Adrenal gland (tissue), 12 donors: ENCODE results near the gene TFPI. TPM values are rescaled to one million over a fixed set of nuclear protein-coding genes. Genes with fewer than 3 reads are reported as not detected.

ENCODE experiments used
- DNase-seq, 7 donors: peaks; one replicate each; pipeline ENCODE4 v3.0.0-alpha.2; 2019 to 2020
- H3K27ac ChIP-seq, 5 donors: fragments of 200-600 bp; sonication (generic) in 4 of 5; 1 replicate in 3 of 5; 2 replicates in 2 of 5; pipeline versions ENCODE4 v1.5.1 to v1.8.0; 2016 to 2020; ENCODE audit warnings: mild to moderate bottlenecking in 1 of 5
- H3K27me3 ChIP-seq: fragments of 200-600 bp; 2 replicates; pipeline ENCODE4 v1.8.0; 2021
- H3K36me3 ChIP-seq, 2 donors: fragments of 200-600 bp; replicated peaks in 1 of 2; 1 replicate in 1 of 2; 2 replicates in 1 of 2; pipeline versions ENCODE4 v1.5.1 to v1.8.0; 2018 to 2022
- H3K4me1 ChIP-seq, 2 donors: fragments of 200-600 bp; replicated peaks in 1 of 2; 1 replicate in 1 of 2; 2 replicates in 1 of 2; pipeline versions ENCODE4 v1.5.1 to v1.8.0; 2018 to 2021
- H3K4me3 ChIP-seq, 4 donors: fragments of 200-600 bp; sonication (generic) in 3 of 4; one replicate each; pipeline ENCODE4 v1.5.1; 2016 to 2018
- H3K9me3 ChIP-seq, 3 donors: fragments of 200-600 bp; sonication (generic) in 1 of 3; replicated peaks in 1 of 3; 1 replicate in 2 of 3; 2 replicates in 1 of 3; pipeline versions ENCODE4 v1.5.1 to v1.8.0; 2016 to 2021
- POLR2A ChIP-seq, 2 donors: fragments of 450-650 bp; IDR thresholded peaks; one replicate each; pipeline ENCODE4 v1.6.1; 2017; ENCODE audit warnings: antibody characterized with exemption in 2 of 2, mild to moderate bottlenecking in 2 of 2, moderate library complexity in 1 of 2
- WGBS, 4 donors: extraction: QIAGEN DNeasy Blood & Tissue Kit in 2 of 4; methylation state at CpG; one replicate each; pipeline versions ENCODE4 v1.1.5 to v1.1.7; 2013 to 2017; 5-methylcytosine and 5-hydroxymethylcytosine counted together
- intact Hi-C, 2 donors: fragments of 100-400 bp; cut with DNase I; formaldehyde crosslinking; loops; one replicate each; pipeline versions ENCODE4 v1.14.1 to v1.15.0; 2022 to 2023
- polyA plus RNA-seq, 3 donors: library from polyadenylated mRNA; stranded (reverse); fragments of 200-250 nt in 2 of 3; fragments of 350-450 nt in 1 of 3; fragmentation: Illumina TruSeq in 1 of 3; extraction: RNeasy Lipid Tissue Mini Kit (QIAGEN cat#74804) in 1 of 3; gene quantifications; one replicate each; pipeline ENCODE4 v1.2.3, GENCODE V29; 2013 to 2014
- total RNA-seq, 9 donors: library from RNA; depleted of rRNA in 4 of 9; stranded (reverse); fragments of >200 nt in 4 of 9; fragments of 120-200 nt in 1 of 9; fragmentation: NEBNext Ultra II Directional in 1 of 9; extraction: Animal tissue kit (Norgen Biotek cat#: 25700) in 1 of 9; gene quantifications; one replicate each; pipeline versions ENCODE4 v1.1.0 to v1.2.4, GENCODE V29; 2013 to 2023
- TF ChIP-seq, protein P1 (sequence below), 6 experiments: fragments of 450-650 bp in 4 of 6; fragments of 200-600 bp in 2 of 6; sonication (generic) in 1 of 6; IDR thresholded peaks; 1 replicate in 5 of 6; 2 replicates in 1 of 6; pipeline versions ENCODE4 v1.5.1 to v1.8.0; 2016 to 2021; ENCODE audit warnings: antibody characterized with exemption in 6 of 6, mild to moderate bottlenecking in 2 of 6, moderate library complexity in 1 of 6
- donor health status: healthy with polysubstance abuse.
- donor health status: Bipolar disorder and iron deficiency.
- donor health status: DM: yes; HTN: yes; CAD: no.
- donor health status: DM: no; HTN: no; CAD: no.
- donor health status: DM: no; HTN: no; CAD: no.
- donor health status: DM: yes; HTN: yes; CAD: no.

The TFPI gene
- total and polyA plus RNA-seq, 12 donors: 19.7 to 104 (median 33.9) TPM

DNA sequence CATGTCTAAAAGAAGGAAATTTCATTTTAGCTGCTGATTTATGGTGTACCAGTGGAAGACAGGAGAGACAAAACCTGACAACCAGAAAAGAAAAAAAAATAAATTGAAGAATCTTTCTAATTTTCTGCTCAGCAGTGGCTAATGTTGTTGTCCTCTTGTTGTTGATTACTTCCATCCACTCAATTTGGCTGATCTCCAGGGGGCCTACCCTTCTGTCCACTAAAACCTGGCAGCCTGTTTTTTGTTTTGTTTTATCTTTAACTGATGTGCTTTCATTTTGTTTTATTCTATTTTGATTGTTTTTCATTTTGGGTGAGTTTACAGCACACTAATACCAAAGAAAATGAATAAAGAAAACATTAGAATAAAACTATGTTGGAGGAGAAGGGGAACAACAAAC, 27.4 kb downstream of the TFPI start:
- TF ChIP-seq, protein P1, sequence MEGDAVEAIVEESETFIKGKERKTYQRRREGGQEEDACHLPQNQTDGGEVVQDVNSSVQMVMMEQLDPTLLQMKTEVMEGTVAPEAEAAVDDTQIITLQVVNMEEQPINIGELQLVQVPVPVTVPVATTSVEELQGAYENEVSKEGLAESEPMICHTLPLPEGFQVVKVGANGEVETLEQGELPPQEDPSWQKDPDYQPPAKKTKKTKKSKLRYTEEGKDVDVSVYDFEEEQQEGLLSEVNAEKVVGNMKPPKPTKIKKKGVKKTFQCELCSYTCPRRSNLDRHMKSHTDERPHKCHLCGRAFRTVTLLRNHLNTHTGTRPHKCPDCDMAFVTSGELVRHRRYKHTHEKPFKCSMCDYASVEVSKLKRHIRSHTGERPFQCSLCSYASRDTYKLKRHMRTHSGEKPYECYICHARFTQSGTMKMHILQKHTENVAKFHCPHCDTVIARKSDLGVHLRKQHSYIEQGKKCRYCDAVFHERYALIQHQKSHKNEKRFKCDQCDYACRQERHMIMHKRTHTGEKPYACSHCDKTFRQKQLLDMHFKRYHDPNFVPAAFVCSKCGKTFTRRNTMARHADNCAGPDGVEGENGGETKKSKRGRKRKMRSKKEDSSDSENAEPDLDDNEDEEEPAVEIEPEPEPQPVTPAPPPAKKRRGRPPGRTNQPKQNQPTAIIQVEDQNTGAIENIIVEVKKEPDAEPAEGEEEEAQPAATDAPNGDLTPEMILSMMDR (IDR thresholded peaks at IDR 0.05): no peak
- TF ChIP-seq POLR2A (IDR thresholded peaks at IDR 0.05): no peak
- H3K27ac ChIP-seq: no peak overlapping the region
- no peak overlapping the region for H3K4me3 ChIP-seq
- no peaks in the 10 kb centered on the region for H3K27me3 ChIP-seq
- intact Hi-C loops: no loop called here
- no peaks in the 10 kb centered on the region for H3K4me1 ChIP-seq
- DNase-seq: no peak
- no peaks in the 10 kb centered on the region for H3K9me3 ChIP-seq
- H3K36me3 ChIP-seq: no peaks in the 10 kb centered on the region

DNA sequence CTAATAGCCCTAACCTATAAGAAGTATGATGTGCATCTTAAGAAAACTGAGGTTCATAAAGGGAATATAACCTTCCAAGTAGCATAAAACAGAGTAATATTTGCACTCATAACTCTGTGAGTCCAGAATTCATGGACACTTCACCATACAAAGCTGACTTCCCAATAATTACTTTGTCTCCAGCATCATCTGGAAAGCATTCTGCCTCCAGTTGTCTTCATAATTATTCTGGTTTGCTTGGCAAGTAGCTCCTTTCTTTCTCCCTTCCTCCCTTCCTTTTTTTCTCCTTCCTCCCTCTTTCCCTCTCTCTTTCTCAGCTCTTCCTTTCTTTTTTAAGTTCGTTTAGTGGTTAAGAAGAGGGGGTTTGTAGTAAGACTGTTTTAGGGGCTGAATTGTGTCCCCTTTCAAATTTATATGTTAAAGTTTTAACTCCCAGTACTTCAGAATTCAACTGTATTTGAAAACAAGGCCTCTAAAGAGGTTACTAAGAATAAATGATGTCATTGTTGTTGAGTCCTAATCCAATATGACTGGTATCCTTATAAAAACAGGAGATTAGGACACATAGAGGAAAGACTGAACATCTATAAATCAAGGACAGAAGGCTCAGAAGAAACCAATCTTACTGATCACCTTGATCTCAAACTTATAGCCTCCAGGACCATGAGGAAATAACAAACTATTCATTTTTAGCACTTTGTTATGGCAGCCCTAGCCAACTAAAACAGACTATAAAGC, 28.9 kb downstream of the TFPI start:
- 68 to 85% (median 82%) methylated on average over 1 of the region's 1 CpG for WGBS, 4 donors
- no peak for DNase-seq
- Histone ChIP-seq H3K27me3 (no peaks in the 10 kb centered on the region), H3K4me1 (no peaks in the 10 kb centered on the region), H3K4me3 (no peak overlapping the region), H3K9me3 (no peaks in the 10 kb centered on the region), H3K27ac (no peak overlapping the region), H3K36me3 (no peaks in the 10 kb centered on the region)
- TF ChIP-seq POLR2A (IDR thresholded peaks at IDR 0.05): no peak
- TF ChIP-seq, protein P1 (IDR thresholded peaks at IDR 0.05): no peak
- intact Hi-C loops: no loop called here

GRCh38 chr2:187523325-187523724, 30.9 kb downstream of the TFPI start:
- Histone ChIP-seq H3K4me1 (no peaks in the 10 kb centered on the region), H3K4me3 (no peak overlapping the region), H3K9me3 (no peaks in the 10 kb centered on the region), H3K36me3 (no peaks in the 10 kb centered on the region), H3K27ac (no peak overlapping the region), H3K27me3 (no peaks in the 10 kb centered on the region)
- intact Hi-C loops: no loop called here
- DNase-seq: no peak
- TF ChIP-seq, protein P1 (IDR thresholded peaks at IDR 0.05): no peak
- no peak for TF ChIP-seq POLR2A (IDR thresholded peaks at IDR 0.05)

DNA sequence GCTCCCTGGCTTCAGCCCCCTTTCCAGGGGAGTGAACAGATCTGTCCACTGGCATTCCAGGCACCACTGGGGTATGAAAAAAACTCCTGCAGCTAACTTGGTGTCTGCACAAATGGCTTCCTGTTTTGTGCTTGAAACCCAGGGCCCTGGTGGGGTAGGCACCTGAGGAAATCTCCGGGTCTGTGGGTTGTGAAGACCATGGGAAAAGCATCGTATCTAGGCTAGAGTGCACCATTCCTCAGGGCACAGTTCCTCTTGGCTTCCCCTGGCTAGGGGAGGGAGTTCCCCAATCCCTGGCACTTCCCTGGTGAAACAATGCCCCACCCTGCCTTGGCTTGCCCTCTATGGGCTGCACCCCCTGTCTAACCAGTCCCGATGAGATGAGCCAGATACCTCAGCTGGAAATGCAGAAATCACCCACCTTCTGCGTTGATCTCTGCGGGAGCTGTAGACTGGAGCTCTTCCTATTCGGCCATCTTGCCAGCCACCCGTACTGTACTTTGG, 34.1 kb downstream of the TFPI start:
- H3K4me1 ChIP-seq: no peaks in the 10 kb centered on the region
- no peaks in the 10 kb centered on the region for H3K9me3 ChIP-seq
- no peaks in the 10 kb centered on the region for H3K36me3 ChIP-seq
- DNase-seq: no peak
- H3K27ac ChIP-seq: no peak overlapping the region
- H3K4me3 ChIP-seq: no peak overlapping the region
- 93 to 95% (median 94%) methylated on average over 6 to 7 of the region's 7 CpGs for whole genome bisulfite sequencing, 4 donors
- H3K27me3 ChIP-seq: no peaks in the 10 kb centered on the region
- intact Hi-C loops: no loop called here
- TF ChIP-seq, protein P1 (IDR thresholded peaks at IDR 0.05): no peak
- TF ChIP-seq POLR2A (IDR thresholded peaks at IDR 0.05): no peak
